HEK293T (cell line): Measurements from ENCODE around the gene TMEM185B.

ENCODE experiments used
- ARNT ChIP-seq: fragments of 450-650 bp; IDR thresholded peaks from 2 replicates; pipeline ENCODE4 v1.6.1; 2017; ENCODE audit warnings: mild to moderate bottlenecking
- BHLHE40 ChIP-seq: fragments of 450-650 bp; IDR thresholded peaks from 2 replicates; pipeline ENCODE4 v1.6.1; 2016; ENCODE audit warnings: mild to moderate bottlenecking, moderate library complexity, borderline replicate concordance
- ELF4 ChIP-seq: fragments of 450-650 bp; IDR thresholded peaks from 2 replicates; pipeline ENCODE4 v1.6.1; 2017; ENCODE audit warnings: antibody characterized with exemption
- FOXA1 ChIP-seq: fragments of 450-650 bp; IDR thresholded peaks from 2 replicates; pipeline ENCODE4 v1.6.1; 2016; ENCODE audit warnings: mild to moderate bottlenecking
- FOXK2 ChIP-seq: fragments of 450-650 bp; IDR thresholded peaks from 2 replicates; pipeline ENCODE4 v1.6.1; 2016; ENCODE audit warnings: mild to moderate bottlenecking
- FOXM1 ChIP-seq: fragments of 450-650 bp; IDR thresholded peaks from 2 replicates; pipeline ENCODE4 v1.6.1; 2017; ENCODE audit warnings: mild to moderate bottlenecking, borderline replicate concordance
- HDGF ChIP-seq: fragments of 450-650 bp; IDR thresholded peaks from 2 replicates; pipeline ENCODE4 v1.6.1; 2017; ENCODE audit warnings: antibody characterized with exemption, borderline replicate concordance
- L3MBTL2 ChIP-seq: fragments of 450-650 bp; conservative IDR thresholded peaks from 2 replicates; pipeline ENCODE4 v1.6.1; 2016; ENCODE audit warnings: mild to moderate bottlenecking
- NFRKB ChIP-seq: fragments of 450-650 bp; IDR thresholded peaks from 2 replicates; pipeline ENCODE4 v1.6.1; 2016; ENCODE audit warnings: mild to moderate bottlenecking, moderate library complexity
- SP1 ChIP-seq: fragments of 450-650 bp; IDR thresholded peaks from 2 replicates; pipeline ENCODE4 v1.6.1; 2017
- SUZ12 ChIP-seq: fragments of 450-650 bp; IDR thresholded peaks from 2 replicates; pipeline ENCODE4 v1.6.1; 2016; ENCODE audit warnings: mild to moderate bottlenecking
- TARDBP ChIP-seq: fragments of 450-650 bp; IDR thresholded peaks from 2 replicates; pipeline ENCODE4 v1.6.1; 2016
- ZNF384 ChIP-seq: fragments of 450-650 bp; IDR thresholded peaks from 2 replicates; pipeline ENCODE4 v1.6.1; 2016
- TF ChIP-seq, protein P1 (sequence below): fragments of 450-650 bp; IDR thresholded peaks from 2 replicates; pipeline ENCODE4 v1.6.1; 2016

DNA sequence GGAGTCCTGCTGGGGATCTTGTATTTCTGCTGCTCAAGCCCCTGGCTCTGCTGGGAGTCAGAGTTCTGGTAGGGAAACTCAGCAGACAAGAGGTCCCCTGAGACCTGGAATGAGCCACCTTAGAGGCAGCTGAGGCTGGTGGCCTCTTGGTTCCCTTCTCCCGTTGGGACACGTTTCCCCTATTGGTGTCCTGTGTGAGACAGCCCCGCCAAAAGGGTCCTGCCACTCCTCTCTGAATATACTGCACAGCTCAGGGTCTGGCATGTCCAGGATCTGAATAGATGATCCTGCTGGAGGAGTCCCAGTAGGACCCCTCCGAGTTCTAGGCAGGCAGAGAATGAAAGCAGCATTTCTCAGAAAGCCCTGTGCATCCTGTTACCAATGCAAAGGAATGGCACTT is 27.4 kb upstream of the TMEM185B start:
- TF ChIP-seq BHLHE40 (no peak), SP1 (no peak), FOXA1 (no peak), ZNF384 (no peak), ARNT (no peak), HDGF (no peak), FOXM1 (no peak), FOXK2 (no peak), ELF4 (no peak), TARDBP (no peak), SUZ12 (no peak), L3MBTL2 (no peak), NFRKB (no peak)
- TF ChIP-seq, protein P1, sequence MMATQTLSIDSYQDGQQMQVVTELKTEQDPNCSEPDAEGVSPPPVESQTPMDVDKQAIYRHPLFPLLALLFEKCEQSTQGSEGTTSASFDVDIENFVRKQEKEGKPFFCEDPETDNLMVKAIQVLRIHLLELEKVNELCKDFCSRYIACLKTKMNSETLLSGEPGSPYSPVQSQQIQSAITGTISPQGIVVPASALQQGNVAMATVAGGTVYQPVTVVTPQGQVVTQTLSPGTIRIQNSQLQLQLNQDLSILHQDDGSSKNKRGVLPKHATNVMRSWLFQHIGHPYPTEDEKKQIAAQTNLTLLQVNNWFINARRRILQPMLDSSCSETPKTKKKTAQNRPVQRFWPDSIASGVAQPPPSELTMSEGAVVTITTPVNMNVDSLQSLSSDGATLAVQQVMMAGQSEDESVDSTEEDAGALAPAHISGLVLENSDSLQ: no peak
